Measurements from ENCODE around the gene ISLR.

GRCh38 chr15:74165461-74165860 lies 8.0 kb upstream of the ISLR start:
- no peak for TF ChIP-seq TAF1 (IDR thresholded peaks at IDR 0.05; ENCODE audit: low read depth, low read length)
- TF ChIP-seq POLR2A (IDR thresholded peaks at IDR 0.05; ENCODE audit: low read depth, low read length), result no peak
- TF ChIP-seq POLR2AphosphoS5 (IDR thresholded peaks at IDR 0.05; ENCODE audit: low read depth, low read length), result no peak
- no peak for TF ChIP-seq SPI1 (IDR thresholded peaks at IDR 0.05; ENCODE audit: low read depth, low read length)
- TF ChIP-seq POU2F2 (IDR thresholded peaks at IDR 0.05; ENCODE audit: low read depth, low read length), result no peak
